Keratinocyte (primary cell): Measurements from ENCODE around the gene SPTLC3.

Experiments
- EZH2 ChIP-seq: IDR thresholded peaks from one replicate; pipeline ENCODE4 v1.6.1; 2012; ENCODE audit warnings: inconsistent platforms, mild to moderate bottlenecking, low read length, moderate library complexity
- TF ChIP-seq, protein P1 (sequence below), 3 experiments: IDR thresholded peaks in 1 of 3; conservative IDR thresholded peaks in 1 of 3; optimal IDR thresholded peaks in 1 of 3; 2 replicates in 2 of 3; 3 replicates in 1 of 3; pipeline versions ENCODE3 to v1.5.1; 2011; ENCODE audit warnings: low read length in 3 of 3, mild to moderate bottlenecking in 3 of 3, moderate library complexity in 2 of 3, control low read depth in 1 of 3, inconsistent platforms in 1 of 3; ENCODE audit not compliant: insufficient read depth in 2 of 3; ENCODE audit errors: extremely low read depth in 1 of 3

- TF ChIP-seq, protein P1, sequence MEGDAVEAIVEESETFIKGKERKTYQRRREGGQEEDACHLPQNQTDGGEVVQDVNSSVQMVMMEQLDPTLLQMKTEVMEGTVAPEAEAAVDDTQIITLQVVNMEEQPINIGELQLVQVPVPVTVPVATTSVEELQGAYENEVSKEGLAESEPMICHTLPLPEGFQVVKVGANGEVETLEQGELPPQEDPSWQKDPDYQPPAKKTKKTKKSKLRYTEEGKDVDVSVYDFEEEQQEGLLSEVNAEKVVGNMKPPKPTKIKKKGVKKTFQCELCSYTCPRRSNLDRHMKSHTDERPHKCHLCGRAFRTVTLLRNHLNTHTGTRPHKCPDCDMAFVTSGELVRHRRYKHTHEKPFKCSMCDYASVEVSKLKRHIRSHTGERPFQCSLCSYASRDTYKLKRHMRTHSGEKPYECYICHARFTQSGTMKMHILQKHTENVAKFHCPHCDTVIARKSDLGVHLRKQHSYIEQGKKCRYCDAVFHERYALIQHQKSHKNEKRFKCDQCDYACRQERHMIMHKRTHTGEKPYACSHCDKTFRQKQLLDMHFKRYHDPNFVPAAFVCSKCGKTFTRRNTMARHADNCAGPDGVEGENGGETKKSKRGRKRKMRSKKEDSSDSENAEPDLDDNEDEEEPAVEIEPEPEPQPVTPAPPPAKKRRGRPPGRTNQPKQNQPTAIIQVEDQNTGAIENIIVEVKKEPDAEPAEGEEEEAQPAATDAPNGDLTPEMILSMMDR (optimal IDR thresholded peaks at IDR 0.05 in 1 of 3, IDR thresholded peaks at IDR 0.05 in 1 of 3, conservative IDR thresholded peaks at IDR 0.05 in 1 of 3; ENCODE audit: extremely low read depth in 1 of 3, insufficient read depth in 2 of 3, low read length in 3 of 3) = no peak
- no peak for TF ChIP-seq EZH2
These were observed 122.9 kb downstream of the SPTLC3 start for GRCh38 chr20:13131688-13132087.
